Measurements from ENCODE around the gene SERPING1.

Gene SERPING1

DNA sequence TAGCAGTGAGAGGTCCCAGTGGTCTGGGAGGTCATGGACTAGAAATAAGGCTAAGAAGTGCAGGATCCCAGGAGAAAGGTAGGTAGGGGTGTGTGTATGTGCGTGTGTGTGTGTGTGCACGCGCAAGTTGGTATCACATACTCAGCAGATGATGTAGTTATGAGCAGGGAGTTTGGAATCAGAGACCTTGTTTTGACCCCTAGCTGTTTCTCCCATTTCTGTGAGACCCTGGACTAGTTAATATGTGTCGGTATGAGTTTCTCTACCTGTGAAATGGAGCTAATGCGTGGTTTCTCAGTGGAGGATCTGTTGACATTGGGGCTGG lies 1.3 kb downstream of the SERPING1 start:
- no peak for DNase-seq

DNA sequence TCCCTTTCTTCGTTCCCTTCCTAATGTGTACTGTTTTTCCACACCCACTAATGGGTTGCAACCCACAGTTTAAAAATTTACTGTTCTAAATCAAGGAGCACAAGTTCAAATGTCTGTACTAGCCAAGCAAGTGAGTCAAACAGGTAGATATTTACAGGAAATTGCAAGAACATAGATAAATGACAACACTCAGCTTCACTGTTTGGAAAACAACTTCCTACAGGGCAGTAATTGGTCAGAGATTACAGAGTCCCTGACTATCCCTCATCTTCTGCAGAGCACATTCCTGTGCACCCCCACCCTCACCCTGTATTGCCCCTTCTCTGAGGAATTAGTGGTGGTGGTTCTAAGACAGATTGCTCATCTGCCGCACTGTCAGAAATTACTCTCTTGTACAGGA lies 1.9 kb downstream of the SERPING1 start:
- no peak for DNase-seq

DNA sequence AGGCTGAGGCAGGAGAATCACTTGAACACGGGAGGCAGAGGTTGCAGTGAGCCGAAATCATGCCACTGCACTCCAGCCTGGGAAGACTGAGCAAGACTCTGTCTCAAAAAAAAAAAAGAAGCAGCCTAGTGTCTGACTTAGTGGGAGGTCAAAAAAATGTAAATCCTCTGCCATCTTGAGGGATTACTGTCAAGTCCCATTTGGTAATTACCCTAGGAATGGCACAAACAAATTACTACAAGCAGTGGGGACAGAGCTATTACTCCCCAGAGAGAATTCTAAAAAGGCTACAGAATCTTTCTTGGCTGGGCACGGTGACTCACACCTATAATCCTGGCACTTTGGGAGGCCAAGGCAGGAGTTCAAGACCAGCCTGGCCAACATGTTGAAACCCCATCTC lies 3.8 kb downstream of the SERPING1 start:
- no peak for DNase-seq

DNA sequence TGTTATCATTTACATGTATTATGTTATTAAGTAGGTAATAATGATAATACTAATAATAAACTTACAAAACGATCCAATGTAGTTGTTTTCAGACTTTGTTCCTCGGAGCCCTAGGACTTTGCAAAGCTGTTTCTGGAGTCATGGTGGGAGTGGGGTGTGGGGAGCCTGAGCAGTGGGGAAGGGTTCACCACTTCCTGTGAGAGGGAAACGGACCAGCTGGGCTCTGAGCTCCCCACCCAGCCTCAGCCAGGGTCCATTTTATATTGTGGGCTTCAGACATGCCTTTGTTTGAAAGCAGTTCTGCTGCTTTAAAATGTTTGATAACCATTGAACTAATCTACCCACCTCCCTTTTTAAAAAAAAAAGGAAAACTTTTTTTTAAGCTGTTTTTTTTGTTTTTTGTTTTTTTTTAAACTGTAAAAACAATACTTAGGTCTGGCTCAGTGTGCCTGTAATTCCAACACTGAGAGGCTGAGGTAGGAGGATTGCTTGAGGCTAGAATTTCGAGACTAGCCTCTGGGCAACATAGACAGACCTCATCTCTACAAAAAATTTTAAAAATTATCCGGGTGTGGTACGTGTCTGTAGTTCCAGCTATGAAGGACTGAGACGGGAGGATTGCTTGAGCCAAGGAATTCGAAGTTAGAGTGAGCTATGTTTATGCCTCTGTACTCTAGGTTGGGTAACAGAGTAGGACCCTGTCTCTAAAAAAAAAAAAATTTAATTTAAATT lies 7.0 kb downstream of the SERPING1 start:
- DNase-seq: no peak

DNA sequence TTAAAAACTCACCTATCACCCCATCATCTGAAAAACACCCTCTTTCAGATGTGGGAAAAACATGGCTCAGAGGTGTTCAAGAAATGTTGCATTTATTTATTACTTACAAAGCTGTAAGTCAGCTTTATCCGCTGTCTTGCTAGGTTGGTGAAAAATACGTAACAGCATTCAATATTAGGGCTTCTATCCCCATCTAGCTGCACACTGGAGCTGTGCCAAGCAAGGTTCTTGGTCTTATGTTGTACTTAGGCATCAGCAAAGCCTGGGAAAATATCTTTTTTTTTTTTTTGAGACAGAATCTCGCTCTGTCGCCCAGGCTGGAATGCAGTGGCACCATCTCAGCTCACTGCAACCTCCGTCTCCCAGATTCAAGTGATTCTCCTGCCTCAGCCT lies 7.5 kb downstream of the SERPING1 start:
- no peak for DNase-seq

DNA sequence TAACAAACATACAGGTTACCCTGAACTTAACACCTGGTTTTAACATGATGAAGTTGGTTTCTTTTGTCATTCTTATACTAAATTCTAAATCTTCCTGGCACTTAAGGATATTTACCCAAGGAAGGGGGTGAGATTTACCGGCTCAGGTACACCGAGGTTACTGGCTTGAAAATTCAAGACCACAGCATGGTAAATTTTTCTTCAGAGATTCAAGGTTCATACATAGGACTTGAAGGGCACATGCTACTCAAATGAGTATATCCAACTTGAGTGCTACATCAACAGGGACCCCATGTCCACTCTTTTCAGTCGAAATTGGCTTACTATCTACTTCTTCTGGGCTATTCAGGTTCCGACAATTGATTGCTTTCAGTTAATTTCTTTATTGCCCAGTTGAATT lies 12.7 kb downstream of the SERPING1 start:
- DNase-seq: no peak

DNA sequence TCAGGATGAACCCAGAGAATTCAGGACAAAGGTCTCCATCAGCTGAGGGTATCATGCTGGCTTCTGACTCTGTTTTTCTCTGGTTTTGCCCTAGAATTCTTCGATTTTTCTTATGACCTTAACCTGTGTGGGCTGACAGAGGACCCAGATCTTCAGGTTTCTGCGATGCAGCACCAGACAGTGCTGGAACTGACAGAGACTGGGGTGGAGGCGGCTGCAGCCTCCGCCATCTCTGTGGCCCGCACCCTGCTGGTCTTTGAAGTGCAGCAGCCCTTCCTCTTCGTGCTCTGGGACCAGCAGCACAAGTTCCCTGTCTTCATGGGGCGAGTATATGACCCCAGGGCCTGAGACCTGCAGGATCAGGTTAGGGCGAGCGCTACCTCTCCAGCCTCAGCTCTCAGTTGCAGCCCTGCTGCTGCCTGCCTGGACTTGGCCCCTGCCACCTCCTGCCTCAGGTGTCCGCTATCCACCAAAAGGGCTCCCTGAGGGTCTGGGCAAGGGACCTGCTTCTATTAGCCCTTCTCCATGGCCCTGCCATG lies 16.8 kb downstream of the SERPING1 start:
- no peak for DNase-seq

DNA sequence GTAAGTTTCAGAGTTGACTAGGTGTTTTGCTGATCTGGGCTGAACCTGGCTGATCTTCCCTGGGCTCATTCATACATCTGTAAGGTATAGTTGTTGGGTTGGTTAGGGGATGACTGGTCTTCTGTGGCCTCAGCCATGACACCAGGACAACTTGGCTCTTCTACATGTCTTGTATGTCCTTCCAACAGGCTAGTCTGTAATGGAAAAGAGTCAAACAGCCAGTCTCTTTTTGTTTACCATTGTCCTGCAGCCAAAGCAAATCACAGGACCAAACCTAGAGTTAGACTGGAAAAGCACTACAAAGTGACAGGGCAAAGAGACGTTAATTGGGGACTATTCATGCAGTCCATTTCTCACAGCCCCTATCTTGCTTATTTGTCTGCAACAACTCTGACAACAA lies 17.8 kb downstream of the SERPING1 start:
- no peak for DNase-seq

DNA sequence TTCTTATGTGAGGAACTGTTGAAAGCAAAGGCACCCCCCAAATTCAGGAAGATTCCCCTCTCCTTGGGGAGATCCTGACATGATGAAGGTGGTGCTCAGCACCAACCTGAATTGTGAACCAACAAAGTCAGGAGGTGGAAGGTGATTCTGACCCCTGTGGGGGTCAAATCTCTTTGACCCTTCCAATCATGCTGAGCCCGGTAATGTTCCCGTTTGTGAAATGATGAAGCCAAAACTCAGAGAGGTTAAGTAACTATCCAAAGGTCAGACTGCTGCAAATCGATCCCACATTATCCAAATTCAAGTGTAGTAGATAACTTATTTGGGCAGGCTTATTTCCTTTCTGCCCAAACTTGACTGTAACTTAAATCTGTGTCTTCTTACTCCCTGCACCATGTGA lies 19.1 kb downstream of the SERPING1 start:
- no peak for DNase-seq

DNA sequence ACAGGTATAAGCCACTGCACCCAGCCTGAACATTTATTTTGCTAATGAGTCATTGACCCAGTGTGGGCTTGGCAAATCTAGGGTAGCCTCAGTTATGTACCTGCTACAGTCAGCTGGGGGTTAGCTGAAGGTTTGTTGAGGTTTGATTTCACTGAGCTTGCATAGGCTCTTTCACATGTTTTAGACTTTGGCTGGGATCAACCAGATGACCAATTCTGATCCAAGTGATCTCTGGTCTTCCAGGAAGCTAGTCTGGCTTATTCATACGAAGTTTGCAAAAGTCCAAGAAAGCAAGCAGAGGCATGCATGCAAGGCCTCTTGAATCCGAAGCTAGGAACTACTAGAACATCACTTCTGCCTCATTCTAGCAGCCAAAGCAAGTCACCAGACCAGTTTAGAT lies 21.0 kb downstream of the SERPING1 start:
- DNase-seq: no peak

DNA sequence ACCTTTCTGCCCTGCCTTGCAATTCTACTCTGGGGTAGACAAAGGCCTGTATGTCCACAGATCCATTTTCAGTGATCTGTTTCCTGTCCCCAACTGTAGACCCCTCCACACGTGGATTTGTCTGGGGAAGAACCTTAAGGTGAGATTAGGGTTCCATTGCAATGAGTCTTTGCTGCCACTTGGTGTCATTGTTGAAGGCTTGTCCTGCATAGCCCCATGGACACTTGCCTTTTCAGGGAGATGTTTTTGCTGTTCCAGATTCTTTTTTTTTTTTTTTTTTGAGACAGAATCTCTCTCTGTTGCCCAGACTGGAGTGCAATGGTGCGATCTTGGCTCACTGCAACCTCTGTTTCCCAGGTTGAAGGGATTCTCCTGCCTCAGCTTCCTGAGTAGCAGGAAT lies 21.8 kb downstream of the SERPING1 start:
- no peak for DNase-seq

DNA sequence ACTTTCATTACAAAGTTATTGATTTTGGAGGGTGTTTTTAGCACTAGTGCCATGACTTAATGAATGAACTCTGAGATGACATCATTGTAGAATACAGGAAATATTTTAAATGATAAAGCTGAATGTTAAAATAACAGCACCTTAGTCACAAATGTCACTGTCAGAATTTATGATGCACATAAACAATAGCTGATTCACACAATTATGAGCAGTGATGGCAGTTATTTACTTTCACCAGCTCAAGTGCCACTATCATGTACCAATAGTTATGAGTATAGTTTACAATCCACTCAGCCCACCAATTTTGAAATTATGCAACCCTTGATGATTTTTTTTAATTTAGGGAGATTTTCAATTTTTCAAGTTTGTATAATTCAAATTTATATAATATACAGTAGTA lies 23.0 kb downstream of the SERPING1 start:
- no peak for DNase-seq

DNA sequence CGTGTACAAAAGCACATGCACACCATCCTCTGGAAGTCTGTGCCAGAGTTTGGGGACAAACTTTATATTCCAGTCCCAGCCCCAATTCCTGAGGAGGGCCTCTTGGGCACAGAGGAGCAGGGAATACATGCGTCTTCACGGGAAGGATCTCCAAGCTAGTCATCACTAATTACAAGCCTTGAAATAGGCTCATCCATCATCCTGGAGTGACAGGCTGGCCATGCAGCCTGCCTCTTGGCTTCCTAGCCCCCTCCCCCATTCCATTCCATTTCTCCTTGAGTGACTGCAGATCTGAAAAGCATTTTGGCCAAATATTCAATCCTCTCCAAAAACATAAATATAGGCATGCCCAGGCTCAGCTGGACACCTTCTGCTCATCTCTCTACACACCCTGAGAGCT lies 24.8 kb downstream of the SERPING1 start:
- DNase-seq: no peak

DNA sequence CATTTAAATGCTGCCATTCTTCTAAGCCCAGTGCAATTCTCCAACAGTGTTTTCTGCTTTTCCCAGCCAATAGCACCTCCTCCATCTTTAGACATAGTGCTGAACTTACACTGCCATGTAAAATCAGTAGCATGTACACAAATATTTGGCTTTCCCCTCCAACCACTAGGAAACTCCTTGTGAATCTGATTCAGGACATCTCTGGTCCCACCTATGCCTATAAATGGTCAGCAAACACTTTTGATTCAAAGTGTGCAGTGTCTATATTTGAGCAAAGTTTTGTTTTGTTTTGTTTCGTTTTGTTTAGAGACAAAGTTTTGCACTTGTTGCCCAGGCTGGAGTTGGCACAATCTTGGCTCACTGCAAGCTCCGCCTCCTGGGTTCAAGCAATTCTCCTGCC lies 27.4 kb downstream of the SERPING1 start:
- no peak for DNase-seq

DNA sequence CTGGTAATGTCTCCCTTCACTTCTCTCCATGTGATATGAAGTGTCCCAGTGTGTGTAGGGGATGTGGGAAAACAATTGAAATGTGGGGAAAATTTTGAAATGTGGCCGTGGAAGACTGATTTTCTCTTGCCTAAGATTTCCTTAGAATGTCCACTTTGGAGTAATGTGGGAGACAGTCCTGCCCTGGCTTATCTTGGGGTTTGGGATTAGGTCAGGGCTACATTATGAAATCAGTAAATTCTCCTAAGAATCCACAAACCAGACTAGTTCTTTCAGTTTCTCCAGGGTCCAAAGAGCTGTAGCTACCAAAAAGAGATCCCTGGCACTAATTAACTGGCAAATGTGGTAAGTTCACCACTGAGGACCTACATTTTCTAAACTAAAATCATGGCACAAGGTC lies 29.4 kb downstream of the SERPING1 start:
- DNase-seq: no peak

DNA sequence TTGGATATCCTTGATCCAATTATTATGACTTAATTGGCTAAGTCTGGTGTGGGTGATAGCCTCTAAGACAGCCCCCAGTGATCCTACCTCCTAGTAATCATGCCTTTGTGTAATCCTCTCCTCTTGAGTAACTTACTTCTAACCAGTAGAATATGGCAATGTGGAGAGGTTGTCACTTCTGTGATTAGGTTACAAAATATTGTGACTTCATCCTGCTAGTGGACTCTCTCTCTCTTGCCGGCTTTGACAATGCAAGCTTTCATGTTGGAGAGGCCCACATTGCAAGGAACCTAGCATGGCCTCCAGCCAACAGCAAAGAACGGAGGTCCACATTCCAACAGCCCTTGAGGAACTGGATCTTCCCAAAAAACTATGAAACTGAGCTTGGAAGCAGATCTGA lies 32.7 kb downstream of the SERPING1 start:
- DNase-seq: no peak

DNA sequence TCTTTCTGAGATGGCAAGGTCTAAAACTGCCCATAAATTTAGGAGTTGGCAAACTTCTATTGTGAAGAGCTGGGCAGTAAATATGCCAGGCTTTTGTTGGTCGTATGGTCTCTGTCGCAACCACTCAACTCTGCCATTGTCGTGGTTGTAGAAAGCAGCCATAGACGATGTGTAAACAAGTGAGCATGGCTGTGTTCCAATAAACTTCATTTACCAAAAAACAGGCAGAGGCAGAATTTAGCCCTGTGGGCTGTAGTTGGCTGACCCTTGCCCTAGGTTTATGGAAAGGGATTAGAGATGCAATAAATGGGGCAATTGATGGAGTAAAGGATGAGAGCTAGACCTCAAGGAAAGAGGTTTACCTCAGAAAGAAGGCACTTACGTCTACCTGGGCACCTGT lies 34.6 kb downstream of the SERPING1 start:
- DNase-seq: no peak

DNA sequence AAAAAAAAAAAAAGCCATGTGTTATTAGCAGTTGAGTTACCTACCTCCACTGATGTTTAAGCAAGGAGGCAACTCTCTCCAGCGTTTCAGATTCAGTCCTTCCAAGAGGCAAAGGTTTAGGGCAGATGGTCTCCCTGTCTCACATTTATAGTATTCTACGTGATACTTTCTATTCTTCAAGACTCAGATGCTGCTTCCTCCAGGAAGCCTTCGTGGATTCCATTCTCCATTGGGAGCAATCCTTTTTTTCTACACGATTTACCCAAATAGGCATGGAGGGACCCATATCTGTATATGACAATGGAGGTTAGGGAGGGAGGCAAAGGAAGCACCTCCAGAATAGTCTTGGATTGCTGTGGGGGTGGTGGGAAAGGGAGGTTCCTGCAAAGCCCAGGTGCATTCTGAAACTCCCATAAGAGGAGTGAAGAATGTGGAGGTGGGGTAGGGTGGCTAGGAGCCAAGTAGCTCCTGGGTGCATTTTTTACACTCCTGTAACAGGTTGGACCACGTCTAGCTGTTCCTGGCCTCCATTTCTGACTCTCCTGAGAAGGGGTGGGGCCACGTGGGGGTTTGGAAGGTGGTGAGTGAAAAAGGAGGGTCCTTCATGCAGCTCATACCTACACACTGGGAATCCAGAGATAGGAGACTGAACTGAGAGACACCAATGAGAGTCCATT lies 36.0 kb downstream of the SERPING1 start:
- no peak for DNase-seq

DNA sequence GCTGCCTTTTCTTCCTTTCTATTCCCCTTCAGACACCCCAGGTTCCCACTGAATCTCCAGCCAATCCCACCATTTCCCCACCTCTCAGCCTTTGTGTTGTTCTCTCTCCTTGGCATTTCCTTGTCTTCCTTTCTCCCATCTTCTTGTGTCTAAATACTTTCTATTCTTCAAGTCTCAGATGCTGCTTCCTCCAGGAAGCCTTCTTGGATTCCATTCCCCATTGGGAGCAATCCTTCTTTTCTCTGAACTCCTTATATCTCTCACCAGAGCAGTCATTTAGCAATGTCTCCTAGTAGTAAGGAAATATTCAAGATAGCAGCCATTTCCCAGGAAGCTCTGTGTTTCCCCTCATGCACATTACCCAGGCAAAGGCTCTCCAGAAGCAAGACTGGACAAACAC lies 36.8 kb downstream of the SERPING1 start:
- DNase-seq: no peak

DNA sequence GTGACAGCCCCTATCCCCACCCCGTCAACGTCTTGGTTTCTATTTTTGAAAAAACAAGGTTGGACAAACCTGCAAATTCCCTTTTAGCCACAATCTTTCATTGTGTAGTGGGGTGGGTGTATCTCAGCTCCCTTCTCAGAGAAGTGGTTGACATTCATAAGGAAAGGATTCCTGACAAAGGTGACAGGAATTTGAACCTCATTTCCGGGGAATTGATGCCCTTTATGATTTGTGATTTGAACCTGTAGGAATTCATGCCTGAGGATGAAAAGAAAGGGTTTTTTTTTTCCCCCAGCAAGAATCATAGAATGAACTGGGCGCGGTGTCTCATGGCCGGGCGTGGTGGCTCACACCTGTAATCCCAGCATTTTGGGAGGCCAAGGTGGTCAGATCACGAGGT lies 37.8 kb downstream of the SERPING1 start:
- DNase-seq: no peak

DNA sequence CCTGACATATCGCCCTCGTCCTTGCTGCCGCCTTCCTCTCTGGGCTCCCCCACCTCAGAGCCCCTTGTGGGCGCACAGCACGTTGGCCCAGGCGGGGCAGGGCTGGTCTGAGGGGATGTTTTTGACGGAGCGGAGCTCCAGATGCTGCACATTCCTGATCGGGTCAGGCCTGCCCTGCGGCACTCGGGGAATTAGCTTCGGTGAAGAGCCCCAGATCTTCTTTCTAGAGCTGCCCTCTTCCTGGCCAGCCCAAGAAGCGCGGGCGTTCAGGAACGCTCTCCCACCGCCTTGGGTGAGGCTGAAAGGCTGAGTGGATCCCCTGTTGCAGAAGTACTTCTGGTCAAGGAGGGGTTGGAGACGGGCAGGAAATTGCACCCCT lies 40.1 kb downstream of the SERPING1 start:
- DNase-seq: no peak

DNA sequence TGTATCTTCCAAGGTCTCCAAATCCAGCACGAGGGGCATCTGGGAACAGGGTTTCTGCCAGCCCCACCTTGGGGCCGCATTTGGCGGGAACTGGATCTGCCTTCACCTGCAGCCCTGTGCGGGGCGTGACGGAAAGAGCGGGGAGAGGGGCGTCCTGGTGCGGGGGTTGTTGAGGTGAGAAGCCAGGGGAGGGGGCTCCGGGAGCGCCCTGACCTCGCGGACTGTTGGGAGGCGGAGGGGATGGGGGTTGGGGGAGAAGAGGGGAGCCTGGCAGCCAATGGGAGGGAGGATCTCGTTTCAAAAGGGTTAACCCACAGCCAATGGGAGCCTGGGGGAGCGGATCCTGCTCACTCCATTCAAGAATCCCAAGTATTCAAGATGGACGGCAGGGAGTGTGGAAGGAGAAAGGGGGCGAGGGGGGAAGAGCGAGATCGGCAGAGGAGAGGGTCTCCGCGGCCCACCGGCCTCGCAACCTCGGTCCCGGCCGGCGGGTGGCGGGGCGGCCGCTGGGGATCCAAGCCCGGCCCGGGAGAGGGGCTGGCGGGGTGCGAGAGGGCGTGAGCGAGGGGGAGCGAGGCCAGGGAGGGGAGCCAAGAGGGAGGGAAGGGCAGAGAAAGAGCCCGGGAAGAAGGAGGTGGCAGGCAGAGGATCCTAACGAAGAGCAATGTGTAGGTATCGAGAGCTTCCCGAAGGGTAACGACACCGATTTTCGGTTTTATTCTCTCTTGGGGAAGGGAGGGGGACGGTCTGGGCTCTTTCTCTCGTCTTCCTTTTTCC lies 40.7 kb downstream of the SERPING1 start:
- peak; percentile 42 for DNase-seq

DNA sequence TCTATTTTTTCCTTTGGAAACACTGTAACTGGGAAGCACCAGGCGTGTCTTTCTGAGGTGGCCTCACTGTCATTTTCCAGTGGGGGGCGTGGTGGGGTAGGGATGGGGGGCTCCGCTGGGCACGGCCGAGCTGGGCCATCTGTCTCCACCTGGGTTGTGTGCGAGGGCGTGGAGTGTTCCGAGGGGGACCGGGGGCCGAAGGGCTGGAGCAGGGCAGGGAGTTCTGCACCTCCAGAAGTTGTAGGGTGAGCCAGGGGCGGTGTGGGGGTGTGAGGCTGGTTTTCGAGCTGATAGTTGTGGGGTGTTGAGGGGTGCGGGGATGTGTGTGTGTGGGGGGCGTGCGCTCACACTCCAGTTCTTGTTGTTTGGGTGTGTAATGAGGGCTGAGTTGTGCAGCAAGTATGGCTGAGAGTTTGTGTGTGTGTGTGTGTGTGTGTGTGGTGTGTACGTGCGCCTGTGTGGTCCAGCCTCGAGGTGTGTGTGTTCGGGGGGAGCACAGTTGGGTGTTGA lies 41.4 kb downstream of the SERPING1 start:
- no peak for DNase-seq
